T-helper 1 cell treated with Interleukin-12 subunit alpha and Interleukin-12 subunit beta and Interleukin-4 antibody, amounts not matched to agents 30 μg/mL and 1 μg/mL, for 36 hours (primary cell): ENCODE data around the gene GAL3ST2.
"Not testable (repeated sequence)": the region's sequence is repeated elsewhere in the genome, so short reads cannot be mapped to it uniquely, and the experiment has no call there.

ENCODE experiments used
- H3K27ac Mint-ChIP-seq: one replicate; pipeline ENCODE4 v1.8.0; 2021; ENCODE audit warnings: mild to moderate bottlenecking, mixed read lengths
- H3K27me3 Mint-ChIP-seq: one replicate; pipeline ENCODE4 v1.8.0; 2021; ENCODE audit warnings: low read depth, mixed read lengths
- H3K36me3 Mint-ChIP-seq: one replicate; pipeline ENCODE4 v1.8.0; 2021; ENCODE audit warnings: low read depth, mixed read lengths
- H3K4me1 Mint-ChIP-seq: one replicate; pipeline ENCODE4 v1.8.0; 2021; ENCODE audit warnings: low read depth, mixed read lengths
- H3K4me3 Mint-ChIP-seq: one replicate; pipeline ENCODE4 v1.8.0; 2021; ENCODE audit warnings: mild to moderate bottlenecking, moderate library complexity, mixed read lengths
- H3K9me3 Mint-ChIP-seq: one replicate; pipeline ENCODE4 v1.8.0; 2021; ENCODE audit warnings: mixed read lengths

The GAL3ST2 gene

DNA sequence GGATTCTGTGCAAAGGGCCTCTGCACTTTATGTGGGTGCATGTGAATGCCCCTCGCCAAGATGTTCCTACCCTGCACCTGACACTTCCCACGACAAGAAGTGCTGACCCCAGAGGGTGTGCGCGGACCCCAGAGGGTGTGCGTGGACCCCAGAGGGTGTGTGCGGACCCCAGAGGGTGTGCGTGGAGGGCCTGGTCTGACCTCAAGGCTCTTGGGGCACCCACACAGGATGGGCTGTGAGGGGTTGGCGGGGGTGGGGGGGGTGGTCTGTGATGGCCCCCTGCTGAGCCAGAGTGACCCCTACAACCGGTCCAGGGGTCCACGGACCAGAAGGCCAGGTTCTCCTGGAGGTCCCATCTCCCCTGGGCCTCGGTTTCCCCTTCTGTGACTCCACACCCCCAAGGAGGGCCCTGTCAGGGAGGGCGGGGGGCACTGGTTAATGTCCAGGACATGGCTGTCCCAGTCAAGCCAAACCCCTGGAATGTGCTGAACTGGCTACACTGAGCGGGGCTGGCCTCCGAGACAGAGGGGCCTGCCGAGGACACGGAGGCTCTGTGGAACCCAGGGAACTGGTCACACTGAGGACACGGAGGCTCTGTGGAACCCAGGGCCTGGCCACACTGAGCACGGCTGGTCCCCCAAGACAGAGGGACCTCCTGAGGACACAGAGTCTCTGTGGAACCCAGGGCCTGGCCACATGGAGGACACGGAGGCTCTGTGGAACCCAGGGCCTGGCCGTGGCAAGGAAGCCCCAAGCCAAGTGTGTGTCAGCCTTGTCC lies 35.5 kb downstream of the GAL3ST2 start:
- H3K4me1 Mint-ChIP-seq, result no peaks in the 10 kb centered on the region
- no peak overlapping the region for H3K27ac Mint-ChIP-seq
- H3K4me3 Mint-ChIP-seq, result no peak overlapping the region
- no peaks in the 10 kb centered on the region for H3K36me3 Mint-ChIP-seq
- H3K27me3 Mint-ChIP-seq, result no peaks in the 10 kb centered on the region
- no peaks in the 10 kb centered on the region for H3K9me3 Mint-ChIP-seq

DNA sequence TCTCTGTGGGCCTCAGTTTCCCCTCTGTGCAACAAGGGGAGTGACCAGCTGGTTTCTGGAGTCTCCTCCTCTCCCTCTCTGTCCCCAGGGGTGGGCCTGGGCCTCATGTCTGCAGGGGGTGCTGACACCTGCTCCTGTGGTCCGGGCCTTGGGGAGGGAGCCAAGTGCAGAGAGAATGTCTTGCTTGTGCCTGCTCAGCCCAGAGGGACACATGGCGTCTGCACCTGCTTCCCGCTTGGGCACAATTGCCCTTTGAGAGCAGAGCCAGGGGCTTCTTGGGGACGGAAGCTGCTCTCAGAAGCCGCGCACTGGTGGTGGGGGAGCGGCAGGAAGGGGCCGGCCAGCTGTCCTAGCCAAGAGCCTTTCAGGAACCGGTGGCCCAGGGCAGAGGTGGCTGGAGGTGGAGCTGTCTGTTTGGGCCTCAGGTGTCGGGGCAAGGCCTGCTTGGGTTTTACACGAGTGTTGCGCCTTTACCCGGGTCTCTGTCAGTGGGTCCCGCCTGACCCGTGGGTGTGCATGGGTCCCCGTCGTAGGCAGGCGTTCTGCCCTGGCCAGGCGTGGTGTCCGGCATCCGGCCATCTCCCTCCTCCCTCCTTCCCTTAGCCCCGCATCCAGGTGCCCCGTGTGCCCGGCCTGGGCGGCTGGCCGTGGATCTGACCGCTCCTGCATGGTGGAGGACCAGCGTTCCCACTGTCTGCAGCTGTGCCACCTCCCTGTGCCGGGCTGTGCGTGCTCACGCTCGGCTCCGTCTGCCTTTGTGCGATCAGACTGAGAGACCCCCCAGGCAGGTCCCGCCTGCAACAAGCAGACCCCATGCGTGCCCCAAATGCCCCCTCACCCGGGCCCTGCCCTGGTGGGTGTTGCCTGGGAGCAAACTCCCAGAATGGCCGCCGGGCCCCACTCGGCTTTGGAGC lies 36.4 kb downstream of the GAL3ST2 start:
- Mint-ChIP-seq H3K9me3 (no peaks in the 10 kb centered on the region), H3K4me1 (peaks cover 2% of the 10 kb centered on the region), H3K27me3 (no peaks in the 10 kb centered on the region), H3K36me3 (no peaks in the 10 kb centered on the region), H3K27ac (no peak overlapping the region), H3K4me3 (no peak overlapping the region)

DNA sequence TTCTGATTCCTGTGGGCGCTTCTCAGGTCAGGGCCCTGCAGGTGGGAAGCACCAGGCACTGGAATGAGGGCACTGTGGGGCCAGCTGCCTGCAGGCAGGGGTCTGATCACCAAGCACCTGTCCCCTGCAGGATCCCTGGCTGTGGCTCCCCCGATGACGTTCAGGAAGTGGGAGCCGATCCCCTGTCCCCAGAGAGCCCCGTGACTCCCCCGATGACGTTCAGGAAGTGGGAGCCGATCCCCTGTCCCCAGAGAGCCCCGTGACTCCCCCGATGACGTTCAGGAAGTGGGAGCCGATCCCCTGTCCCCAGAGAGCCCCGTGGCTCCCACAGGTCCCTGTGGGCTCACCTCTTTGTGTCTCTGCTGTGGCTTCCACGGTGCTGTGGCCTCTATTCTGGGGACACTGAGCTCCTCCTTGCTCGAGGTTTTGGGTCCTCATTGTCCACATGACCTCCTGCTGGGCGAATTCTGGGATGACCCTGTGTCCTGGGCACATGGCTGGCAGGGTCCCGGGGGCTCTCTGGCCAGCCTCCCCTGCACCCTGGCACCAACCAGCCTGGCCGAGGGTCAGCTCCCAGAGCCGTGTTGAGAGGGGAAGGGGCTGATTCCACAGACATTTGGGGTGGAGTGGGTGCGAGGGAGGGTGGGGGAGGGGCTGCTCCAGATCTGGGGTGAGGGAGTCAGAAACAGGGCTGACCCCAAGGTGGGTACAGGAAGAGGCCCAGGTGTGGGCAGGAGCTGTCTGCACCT lies 37.2 kb downstream of the GAL3ST2 start:
- H3K4me1 Mint-ChIP-seq, result peaks cover 2% of the 10 kb centered on the region
- no peaks in the 10 kb centered on the region for H3K9me3 Mint-ChIP-seq
- H3K27ac Mint-ChIP-seq, result no peak overlapping the region
- no peaks in the 10 kb centered on the region for H3K27me3 Mint-ChIP-seq
- no peak overlapping the region for H3K4me3 Mint-ChIP-seq
- no peaks in the 10 kb centered on the region for H3K36me3 Mint-ChIP-seq

DNA sequence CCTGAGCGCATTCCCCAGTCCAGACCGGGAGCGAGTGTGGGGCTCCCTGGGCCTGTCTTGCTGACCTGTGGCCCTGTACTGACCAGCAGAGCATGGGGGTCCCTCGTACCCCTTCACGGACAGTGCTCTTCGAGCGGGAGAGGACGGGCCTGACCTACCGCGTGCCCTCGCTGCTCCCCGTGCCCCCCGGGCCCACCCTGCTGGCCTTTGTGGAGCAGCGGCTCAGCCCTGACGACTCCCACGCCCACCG lies 37.7 kb downstream of the GAL3ST2 start:
- H3K27me3 Mint-ChIP-seq, result no peaks in the 10 kb centered on the region
- H3K4me3 Mint-ChIP-seq, result no peak overlapping the region
- H3K9me3 Mint-ChIP-seq, result no peaks in the 10 kb centered on the region
- H3K36me3 Mint-ChIP-seq, result no peaks in the 10 kb centered on the region
- H3K4me1 Mint-ChIP-seq, result peaks cover 2% of the 10 kb centered on the region
- H3K27ac Mint-ChIP-seq, result no peak overlapping the region

DNA sequence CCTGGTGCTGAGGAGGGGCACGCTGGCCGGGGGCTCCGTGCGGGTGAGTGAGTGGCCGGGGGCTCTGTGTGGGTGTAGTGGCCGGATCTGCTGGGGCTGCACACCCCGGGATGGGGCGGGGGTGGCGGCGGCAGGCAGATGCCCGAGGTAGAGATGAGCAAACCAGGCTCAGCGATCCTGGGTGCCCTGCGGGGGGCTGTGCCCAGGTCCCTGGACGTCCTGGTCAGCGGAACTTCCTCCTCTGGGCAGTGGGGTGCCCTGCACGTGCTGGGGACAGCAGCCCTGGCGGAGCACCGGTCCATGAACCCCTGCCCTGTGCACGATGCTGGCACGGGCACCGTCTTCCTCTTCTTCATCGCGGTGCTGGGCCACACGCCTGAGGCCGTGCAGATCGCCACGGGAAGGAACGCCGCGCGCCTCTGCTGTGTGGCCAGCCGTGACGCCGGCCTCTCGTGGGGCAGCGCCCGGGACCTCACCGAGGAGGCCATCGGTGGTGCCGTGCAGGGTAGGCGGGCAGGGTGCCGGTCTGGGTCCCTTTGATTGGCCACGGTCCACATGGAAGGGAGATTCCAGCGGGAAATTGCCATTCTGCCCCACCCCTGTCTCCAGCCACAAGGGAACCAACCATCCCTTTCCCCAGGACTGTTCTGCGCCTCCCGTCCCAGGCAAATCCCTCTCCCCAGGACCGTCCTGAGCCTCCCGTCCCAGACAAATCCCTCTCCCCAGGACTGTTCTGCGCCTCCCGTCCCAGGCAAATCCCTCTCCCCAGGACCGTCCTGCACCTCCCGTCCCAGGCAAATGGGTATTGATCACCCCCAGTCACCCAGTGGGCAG lies 38.2 kb downstream of the GAL3ST2 start:
- Mint-ChIP-seq H3K4me3 (no peak overlapping the region), H3K36me3 (no peaks in the 10 kb centered on the region), H3K9me3 (no peaks in the 10 kb centered on the region), H3K27me3 (no peaks in the 10 kb centered on the region), H3K27ac (no peak overlapping the region), H3K4me1 (peaks cover 2% of the 10 kb centered on the region)

DNA sequence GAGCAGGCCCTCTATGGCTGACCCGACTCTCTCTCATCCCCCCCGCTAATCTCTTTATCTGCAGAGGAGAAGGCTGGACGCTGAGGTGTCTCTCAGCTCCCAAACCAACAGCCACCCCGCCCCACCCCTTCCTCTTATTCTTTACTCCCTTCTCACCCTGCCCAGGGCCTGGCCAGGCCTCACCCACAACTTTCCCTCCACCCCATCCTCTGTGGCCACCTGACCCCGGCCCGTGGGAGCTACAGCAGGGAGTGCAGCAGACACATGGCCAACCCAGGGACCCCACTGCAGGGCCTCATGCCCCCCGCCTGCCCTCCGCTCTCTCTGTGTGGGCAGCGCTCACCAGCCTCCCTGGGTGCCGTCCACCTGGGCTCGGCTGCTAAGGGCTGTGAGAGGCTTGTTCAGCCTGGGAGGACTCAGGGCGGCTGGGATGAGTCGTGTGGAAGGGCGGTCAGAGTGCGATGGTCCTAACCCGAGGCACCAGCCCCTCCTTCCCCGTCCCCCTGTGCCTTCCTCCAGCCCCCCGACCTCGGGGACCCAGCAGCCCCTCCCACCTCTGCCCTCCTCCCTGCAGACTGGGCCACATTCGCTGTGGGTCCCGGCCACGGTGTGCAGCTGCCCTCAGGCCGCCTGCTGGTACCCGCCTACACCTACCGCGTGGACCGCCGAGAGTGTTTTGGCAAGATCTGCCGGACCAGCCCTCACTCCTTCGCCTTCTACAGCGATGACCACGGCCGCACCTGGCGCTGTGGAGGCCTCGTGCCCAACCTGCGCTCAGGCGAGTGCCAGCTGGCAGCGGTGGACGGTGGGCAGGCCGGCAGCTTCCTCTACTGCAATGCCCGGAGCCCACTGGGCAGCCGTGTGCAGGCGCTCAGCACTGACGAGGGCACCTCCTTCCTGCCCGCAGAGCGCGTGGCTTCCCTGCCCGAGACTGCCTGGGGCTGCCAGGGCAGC lies 39.1 kb downstream of the GAL3ST2 start:
- Mint-ChIP-seq H3K36me3 (no peaks in the 10 kb centered on the region), H3K4me3 (no peak overlapping the region), H3K27ac (no peak overlapping the region), H3K4me1 (peaks cover 2% of the 10 kb centered on the region), H3K27me3 (no peaks in the 10 kb centered on the region), H3K9me3 (no peaks in the 10 kb centered on the region)

DNA sequence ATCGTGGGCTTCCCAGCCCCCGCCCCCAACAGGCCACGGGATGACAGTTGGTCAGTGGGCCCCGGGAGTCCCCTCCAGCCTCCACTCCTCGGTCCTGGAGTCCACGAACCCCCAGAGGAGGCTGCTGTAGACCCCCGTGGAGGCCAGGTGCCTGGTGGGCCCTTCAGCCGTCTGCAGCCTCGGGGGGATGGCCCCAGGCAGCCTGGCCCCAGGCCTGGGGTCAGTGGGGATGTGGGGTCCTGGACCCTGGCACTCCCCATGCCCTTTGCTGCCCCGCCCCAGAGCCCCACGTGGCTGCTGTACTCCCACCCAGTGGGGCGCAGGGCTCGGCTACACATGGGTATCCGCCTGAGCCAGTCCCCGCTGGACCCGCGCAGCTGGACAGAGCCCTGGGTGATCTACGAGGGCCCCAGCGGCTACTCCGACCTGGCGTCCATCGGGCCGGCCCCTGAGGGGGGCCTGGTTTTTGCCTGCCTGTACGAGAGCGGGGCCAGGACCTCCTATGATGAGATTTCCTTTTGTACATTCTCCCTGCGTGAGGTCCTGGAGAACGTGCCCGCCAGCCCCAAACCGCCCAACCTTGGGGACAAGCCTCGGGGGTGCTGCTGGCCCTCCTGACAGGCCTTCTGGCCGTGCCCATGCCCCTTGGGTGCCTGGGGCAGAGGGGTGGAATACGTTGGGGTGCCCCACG lies 40.0 kb downstream of the GAL3ST2 start:
- no peak overlapping the region for H3K27ac Mint-ChIP-seq
- no peaks in the 10 kb centered on the region for H3K36me3 Mint-ChIP-seq
- H3K9me3 Mint-ChIP-seq, result no peaks in the 10 kb centered on the region
- H3K4me1 Mint-ChIP-seq, result peaks cover 2% of the 10 kb centered on the region
- no peak overlapping the region for H3K4me3 Mint-ChIP-seq
- H3K27me3 Mint-ChIP-seq, result no peaks in the 10 kb centered on the region

DNA sequence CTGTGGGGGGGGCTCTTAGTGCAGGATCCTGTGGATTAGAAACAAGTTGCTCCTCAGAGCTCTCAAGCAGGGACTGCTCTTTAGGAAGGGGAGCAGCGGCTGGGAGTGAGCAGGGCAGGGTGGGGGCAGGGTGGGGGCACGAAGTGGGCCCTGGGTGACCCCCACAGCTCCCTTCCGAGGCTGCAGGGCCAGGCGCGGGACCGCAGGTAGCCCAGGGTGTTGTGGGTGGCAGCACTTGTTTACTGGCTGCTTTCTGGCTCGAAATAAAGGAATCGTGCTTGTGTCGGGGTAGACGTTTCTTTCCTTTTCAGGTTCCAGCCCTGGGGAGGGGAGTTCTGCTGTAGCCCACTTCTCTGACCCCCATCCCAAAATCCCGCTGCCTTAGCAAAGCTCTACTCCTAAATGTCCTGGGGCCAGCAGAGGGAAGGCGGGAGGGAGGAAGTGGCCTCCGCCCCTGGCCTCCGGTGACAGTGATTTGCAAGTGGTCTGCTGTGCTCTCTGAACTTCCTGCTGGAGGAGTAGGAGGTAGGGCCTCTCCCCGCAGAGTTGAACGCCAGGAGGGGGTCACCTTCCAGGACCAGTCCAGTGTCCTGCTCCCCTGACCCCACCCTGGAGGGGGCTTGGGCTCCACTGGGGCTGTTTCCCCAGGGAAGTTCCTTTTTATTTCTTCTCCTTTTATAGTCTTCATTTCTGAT lies 40.7 kb downstream of the GAL3ST2 start:
- Mint-ChIP-seq H3K4me1 (peaks cover 2% of the 10 kb centered on the region), H3K36me3 (no peaks in the 10 kb centered on the region), H3K27me3 (no peaks in the 10 kb centered on the region), H3K27ac (no peak overlapping the region), H3K4me3 (no peak overlapping the region), H3K9me3 (peaks cover under 1% of the 10 kb centered on the region)

DNA sequence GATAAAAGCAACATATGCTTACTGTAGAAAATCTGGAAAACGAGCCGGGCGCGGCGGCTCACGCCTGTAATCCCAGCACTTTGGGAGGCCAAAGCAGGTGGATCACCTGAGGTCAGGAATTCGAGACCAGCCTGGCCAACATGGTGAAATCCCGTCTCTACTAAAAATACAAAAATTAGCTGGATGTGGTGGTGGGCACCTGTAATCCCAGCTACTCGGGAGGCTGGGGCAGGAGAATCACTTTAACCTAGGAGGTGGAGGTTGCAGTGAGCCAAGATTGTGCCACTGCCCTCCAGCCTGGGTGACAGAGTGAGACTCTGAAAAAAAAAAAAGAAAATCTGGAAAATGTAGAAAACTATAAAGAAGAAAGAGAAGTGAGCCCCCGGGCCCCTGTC lies 41.2 kb downstream of the GAL3ST2 start:
- not testable (repeated sequence) for H3K27me3 Mint-ChIP-seq, H3K27ac Mint-ChIP-seq, H3K4me3 Mint-ChIP-seq, H3K4me1 Mint-ChIP-seq, H3K36me3 Mint-ChIP-seq, H3K9me3 Mint-ChIP-seq

DNA sequence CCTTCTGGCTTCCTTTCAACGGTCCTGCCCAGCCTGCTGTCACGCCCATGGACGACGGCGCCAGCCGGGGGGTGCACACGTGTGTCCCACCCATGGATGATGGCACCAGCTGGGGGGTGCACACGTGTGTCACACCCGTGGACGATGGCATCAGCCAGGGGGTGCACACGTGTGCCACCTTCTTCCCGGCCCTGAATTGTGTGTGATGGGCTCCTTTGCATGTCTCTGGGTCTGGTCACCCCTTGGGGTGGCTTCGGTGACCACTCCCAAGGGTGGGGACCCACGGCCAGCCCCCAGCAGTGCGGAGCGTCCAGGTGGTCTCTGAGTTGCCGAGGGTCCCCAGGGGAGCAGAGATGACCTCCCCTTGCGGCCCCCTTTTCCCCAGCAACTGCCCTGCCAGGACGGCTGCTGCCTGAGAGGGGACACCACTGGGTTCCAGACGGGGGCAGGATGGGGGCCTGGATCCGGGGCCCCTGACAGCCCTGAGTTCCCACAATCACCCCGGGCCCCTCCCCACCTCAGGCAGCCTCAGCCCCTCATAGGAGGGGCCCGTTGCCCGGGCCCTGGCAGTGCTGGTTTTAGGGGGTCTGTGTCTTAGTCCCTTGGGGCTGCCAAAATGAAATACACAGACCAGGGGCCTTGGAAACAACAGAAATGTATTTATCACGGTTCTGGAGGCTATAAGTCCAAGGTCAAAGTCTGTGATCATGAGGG lies 41.8 kb downstream of the GAL3ST2 start:
- Mint-ChIP-seq H3K4me3 (no peak overlapping the region), H3K4me1 (peaks cover 4% of the 10 kb centered on the region)

DNA sequence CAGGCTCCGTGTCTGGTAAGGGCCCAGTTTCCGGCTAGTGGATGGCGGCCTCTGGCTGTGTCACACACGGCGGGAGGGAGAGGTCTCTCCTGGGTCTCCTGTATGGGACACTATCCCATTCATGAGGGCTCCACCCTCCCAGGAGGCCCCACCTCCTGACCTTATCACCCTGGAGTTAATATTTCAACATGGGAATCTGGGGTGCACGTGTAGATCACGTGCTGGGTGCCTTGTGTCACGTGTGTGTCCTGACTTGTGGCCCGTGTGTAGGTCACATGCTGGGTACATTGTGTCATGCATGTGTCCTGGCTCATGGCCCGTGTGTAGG lies 42.3 kb downstream of the GAL3ST2 start:
- Mint-ChIP-seq H3K9me3 (peaks cover 14% of the 10 kb centered on the region), H3K4me3 (no peak overlapping the region)

More for the DNA sequence above, 41.8 kb downstream of the GAL3ST2 start:
- no peaks in the 10 kb centered on the region for H3K27me3 Mint-ChIP-seq
- peaks cover 10% of the 10 kb centered on the region for H3K9me3 Mint-ChIP-seq
- no peaks in the 10 kb centered on the region for H3K36me3 Mint-ChIP-seq
- H3K27ac Mint-ChIP-seq, result no peak overlapping the region

DNA sequence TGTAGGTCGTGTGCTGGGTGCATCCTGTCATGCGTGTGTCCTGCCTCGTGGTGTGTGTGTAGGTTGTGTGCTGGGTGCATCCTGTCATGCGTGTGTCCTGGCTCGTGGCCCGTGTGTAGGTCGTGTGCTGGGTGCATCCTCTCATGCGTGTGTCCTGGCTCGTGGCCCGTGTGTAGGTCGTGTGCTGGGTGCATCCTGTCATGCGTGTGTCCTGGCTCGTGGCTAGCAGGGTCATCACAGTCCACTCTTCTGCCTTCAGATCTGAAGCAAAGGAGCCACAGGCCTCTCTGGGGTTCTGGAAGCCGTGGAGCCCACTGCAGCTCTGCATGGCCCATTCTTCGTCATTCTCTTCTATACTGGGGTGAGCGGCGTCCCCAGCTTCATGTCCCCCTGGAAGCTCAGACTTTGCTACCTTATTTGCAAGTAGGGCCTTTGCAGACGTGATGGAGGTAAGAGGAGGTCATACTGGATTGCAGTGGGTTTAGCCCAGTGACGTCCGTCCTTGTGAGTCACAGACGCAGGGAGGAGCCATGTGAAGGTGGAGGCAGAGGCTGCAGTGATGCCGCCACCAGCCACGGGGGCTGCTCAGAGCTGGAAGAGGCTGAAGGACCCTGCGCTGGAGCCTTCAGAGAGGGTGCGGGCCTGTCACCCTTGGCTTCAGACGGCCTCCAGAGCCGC lies 43.5 kb downstream of the GAL3ST2 start:
- H3K4me1 Mint-ChIP-seq, H3K27me3 Mint-ChIP-seq, H3K27ac Mint-ChIP-seq, H3K4me3 Mint-ChIP-seq, H3K36me3 Mint-ChIP-seq: not testable (repeated sequence)
- peaks cover 22% of the 10 kb centered on the region for H3K9me3 Mint-ChIP-seq

More for the DNA sequence above, 42.3 kb downstream of the GAL3ST2 start:
- peaks cover 4% of the 10 kb centered on the region for H3K4me1 Mint-ChIP-seq
- no peaks in the 10 kb centered on the region for H3K27me3 Mint-ChIP-seq
- no peak overlapping the region for H3K27ac Mint-ChIP-seq
- H3K36me3 Mint-ChIP-seq, result no peaks in the 10 kb centered on the region
